ENCODE results near the gene KLHL22.
"Not testable (repeated sequence)": the region's sequence is repeated elsewhere in the genome, so short reads cannot be mapped to it uniquely, and the experiment has no call there.

KLHL22 gene

GRCh38 chr22:20494978-20495860 is at the start of gene KLHL22:
KLHL22 (minus strand) TSS chr22:20495795; CDS start chr22:20489211, 6,584 bp downstream.
- DNase-seq, result peak; percentile 46

DNA sequence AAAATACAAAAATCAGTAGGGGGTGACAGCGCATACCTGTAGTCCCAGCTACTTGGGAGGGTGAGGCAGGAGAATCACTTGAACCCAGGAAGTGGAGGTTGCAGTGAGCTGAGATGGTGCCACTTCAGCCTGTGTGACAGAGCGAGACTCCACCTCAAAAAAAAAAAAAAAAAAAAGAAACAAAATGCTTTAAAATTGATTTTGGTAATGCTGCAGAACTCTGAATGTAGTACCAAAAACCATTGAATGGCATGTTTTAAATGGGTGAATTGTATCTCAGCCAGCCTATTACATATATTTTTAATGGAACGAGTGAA is 49.7 kb upstream of the KLHL22 start:
- DNase-seq, result not testable (repeated sequence)

DNA sequence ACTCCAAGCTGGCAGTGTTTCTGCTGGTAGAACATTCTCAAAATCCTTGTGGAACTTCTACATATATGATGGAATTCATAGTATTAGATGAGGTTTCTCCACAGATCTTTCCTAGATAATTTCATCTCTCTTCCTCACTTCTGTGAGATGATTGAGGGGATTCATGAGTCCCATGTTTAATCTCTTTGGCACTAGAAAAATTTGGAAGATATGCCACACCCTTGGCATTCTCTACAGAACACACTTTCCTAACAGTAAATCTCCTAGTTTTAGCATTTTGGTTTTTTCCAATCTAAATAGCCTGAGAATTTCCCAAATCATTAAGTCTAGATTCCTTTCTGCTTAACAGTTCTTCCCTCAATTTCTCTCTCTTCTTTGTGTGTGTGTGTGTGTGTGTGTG is 47.1 kb upstream of the KLHL22 start:
- DNase-seq, result no peak

- no peak for DNase-seq
Observed at GRCh38 chr22:20542055-20542454, 46.5 kb upstream of the KLHL22 start.

DNA sequence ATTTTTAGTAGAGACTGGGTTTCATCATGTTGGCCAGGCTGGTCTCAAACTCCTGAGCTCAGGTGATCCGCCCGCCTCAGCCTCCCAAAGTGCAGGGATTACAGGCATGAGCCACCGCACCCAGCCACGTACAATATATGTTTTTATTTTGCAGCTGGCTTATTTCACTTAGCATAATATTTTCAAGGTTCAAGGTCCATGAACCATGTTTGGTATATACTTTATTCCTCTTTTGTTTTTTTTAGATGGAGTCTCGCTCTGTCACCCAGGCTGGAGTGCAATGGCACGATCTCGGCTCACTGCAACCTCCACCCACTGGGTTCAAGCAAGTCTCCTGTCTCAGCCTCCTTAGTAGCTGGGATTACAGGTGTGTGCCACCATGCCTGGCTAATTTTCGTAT is 43.3 kb upstream of the KLHL22 start:
- DNase-seq, result not testable (repeated sequence)

DNA sequence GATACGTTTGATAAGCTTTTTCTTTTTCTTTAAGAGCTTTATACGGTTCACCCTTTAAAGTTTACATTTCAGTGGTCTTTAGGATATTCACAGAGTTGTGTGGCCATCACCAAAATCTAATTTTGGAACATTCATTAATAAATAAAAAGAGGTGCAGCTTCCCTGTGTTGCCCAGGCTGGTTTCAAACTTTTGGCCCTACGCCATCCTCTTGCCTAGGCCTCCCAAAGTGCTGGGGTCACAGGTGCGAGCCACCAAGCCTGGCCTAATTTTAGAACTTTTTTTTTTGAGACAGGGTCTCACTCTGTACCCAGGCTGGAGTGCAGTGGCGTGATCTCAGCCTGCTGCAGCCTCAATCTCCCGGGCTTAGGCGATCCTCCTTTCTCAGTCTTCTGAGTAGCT is 42.4 kb upstream of the KLHL22 start:
- DNase-seq, result no peak

GRCh38 chr22:20537325-20537756 is 41.7 kb upstream of the KLHL22 start:
- DNase-seq, result no peak

GRCh38 chr22:20536590-20537324 is 41.2 kb upstream of the KLHL22 start:
- DNase-seq, result no peak

GRCh38 chr22:20533879-20534265 is 38.3 kb upstream of the KLHL22 start:
- DNase-seq, result peak; percentile 53

DNA sequence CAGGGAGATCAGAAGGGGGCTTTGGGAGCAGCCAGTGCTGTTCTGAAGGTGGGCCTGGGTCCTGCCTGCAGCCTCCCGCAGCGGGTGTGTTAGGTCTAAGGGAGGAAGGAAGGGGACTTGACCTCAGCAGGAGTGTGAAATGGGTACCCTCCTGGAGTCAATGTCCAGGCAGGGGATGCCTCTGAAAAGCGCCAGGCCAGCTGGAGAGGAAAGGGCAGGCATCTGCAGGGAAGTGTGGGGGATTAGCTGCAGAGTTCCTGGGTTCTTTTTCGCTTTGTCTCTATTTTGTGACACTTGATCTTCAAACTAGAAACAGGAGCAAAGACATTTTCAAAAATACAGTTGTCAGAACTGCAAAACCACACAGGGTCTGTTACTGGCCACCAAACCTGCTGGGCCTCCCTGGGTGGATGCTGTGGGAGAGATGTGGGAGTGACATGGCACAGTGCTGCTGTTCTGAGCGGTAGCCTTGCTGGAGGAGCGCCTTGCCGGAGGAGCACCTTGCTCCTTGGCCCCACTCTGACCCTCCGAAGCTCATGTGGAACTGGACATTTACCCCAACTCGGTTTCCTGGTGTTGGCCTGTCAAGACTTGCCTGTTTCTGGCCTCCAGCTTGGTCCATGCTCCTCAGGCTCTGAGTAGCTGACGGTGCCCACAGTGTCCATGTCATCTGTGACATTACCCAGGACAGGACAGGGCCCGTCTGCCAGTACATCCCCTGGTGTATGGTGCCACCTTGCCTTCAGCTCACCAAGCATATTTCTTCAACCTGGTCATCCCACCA is 37.7 kb upstream of the KLHL22 start:
- DNase-seq, result no peak

DNA sequence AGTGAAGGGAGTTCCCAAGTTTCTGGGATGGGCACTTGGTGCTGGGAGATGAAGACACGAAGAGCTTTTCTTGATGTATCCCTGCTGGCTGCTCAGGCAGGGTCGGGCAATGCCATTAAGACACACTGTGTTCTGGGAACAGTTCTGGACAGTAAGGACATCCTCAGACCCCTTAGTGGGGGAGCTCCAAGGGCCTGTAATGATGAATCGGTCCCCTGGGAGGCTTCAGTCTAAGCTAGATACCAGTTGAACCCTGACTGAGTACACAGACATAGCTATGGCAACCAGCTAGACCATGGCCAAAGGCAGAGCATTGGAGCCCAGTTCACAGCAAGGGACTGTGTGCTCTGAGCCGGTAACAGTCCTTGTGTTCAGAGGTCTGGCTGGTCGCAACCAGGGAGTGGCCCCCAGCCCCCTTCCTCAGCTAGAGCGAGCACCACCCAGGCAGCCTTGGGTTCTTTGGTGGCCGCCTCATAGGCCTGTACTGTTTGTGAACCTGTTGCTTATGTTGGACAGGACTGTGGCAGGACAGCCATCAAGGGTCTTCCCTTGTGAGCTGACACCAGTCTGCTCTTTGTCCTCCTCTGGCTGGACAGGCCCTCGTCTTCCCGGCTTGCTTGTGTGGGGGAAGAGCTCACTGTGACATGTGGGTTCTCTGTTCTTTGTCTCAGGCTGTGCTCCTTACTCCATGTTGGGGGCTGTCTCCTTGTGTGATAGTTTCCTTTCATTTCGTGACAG is 36.8 kb upstream of the KLHL22 start:
- DNase-seq, result peak; percentile 7

DNA sequence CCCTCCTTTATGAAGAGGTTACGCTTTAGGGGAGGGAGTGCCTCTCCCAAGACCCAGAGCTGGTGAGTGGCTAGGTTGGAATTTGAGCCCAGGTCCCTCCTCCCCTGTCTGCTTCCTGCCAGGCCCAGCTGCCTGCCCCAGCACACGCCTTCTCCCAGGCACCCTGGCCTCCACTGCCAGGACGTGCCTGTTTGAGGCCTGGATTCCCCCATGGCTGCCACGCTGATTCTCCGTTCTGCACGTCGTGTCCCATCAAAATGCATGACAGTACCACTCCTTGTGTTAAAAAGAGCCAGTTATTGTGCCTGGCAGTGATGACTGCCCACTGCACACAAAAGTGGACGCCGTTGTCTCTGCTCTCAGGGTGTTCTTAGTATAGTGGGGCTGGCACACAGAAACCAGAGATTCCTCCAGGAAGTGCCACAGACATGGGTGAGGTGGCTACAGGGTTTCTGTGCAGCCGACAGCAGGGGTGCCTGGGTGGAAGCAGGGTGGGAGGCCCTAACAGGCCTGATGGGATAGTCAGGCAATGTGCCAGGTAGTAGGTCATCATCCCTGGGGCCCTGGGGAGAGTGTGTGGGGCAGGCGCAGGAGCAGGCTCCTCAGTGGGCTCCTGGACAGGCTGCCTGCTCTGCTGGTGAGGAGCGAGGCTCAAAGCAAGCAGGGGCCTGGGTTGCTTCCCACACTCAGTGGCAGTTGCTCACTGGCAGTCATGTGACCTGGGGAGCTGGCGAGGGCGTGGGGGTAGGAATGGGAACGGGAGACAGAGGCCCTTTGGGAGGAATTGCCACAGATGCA is 36.0 kb upstream of the KLHL22 start:
- peak; percentile 46 for DNase-seq

- no peak for DNase-seq
Observed at GRCh38 chr22:20531154-20531403, 35.5 kb upstream of the KLHL22 start.

GRCh38 chr22:20530368-20531153 is 35.0 kb upstream of the KLHL22 start:
- DNase-seq, result no peak

- no peak for DNase-seq
Observed at GRCh38 chr22:20528405-20528978, 32.9 kb upstream of the KLHL22 start.

GRCh38 chr22:20526628-20527355 is 31.2 kb upstream of the KLHL22 start:
- DNase-seq, result no peak

DNA sequence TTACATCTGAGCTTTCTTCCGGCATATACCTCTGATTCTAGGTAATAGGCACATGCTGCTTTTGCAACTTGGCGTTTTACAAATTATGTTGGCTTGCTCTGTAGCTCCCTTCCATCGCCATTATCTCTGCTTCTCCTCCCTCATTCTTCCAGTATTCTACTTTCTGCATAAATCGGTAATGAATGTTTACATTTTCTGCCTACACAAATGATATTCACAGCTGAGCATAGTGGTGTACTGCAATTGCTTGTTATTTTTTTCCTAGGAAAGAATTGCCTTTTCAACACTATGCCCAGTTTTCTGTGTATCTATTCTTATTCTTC is 30.7 kb upstream of the KLHL22 start:
- DNase-seq, result no peak

DNA sequence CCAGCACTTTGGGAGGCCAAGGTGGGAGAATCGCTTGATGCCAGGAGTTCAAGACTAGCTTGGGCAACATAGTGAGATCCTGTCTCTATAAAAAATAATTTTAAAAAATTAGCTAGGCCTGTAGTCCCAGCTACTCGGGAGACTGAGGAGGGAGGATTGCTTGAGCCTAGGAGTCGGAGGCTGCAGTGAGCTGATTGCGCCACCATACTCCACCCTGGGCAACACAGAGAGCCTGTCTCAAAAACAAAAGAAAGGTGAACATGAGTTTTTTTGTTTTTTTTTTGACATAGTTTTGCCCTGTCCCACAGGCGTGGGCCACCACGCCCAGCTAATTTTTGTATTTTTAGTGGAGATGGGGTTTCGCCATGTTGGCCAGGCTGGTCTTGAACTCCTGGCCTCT is 29.5 kb upstream of the KLHL22 start:
- DNase-seq, result no peak

DNA sequence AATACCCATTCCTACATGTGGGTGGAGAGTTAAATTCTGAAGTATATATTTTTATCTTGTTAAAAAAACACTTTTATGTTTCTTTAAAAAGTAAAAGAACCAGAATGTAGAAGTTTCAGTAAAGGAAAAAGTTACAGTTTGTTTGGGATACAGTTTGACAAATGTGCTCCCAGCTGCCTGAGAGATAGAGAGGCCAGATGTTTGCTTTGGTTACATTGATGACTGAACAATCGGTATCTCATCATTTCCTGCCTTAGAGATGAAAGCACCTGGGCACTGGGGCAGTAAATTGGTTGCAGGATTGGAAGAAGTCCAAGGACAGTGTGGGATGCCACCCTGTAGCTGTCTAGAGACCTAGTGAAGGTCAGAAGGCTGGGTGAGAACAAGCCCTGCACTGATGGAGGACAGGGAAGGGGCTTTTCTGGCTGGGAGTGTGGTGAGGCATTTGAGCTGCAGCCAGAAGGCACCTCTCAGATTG is 28.4 kb upstream of the KLHL22 start:
- DNase-seq, result no peak

Measured in midbrain (tissue), 1 donor.